HK-2 (cell line): ENCODE data around the gene ENTPD1.
"Not testable (repeated sequence)": the region's sequence is repeated elsewhere in the genome, so short reads cannot be mapped to it uniquely, and the experiment has no call there.

Source experiments
- DNase-seq: peaks from one replicate; pipeline ENCODE4 v3.0.0-alpha.2; 2018; ENCODE audit not compliant: unreplicated experiment

Gene ENTPD1

DNA sequence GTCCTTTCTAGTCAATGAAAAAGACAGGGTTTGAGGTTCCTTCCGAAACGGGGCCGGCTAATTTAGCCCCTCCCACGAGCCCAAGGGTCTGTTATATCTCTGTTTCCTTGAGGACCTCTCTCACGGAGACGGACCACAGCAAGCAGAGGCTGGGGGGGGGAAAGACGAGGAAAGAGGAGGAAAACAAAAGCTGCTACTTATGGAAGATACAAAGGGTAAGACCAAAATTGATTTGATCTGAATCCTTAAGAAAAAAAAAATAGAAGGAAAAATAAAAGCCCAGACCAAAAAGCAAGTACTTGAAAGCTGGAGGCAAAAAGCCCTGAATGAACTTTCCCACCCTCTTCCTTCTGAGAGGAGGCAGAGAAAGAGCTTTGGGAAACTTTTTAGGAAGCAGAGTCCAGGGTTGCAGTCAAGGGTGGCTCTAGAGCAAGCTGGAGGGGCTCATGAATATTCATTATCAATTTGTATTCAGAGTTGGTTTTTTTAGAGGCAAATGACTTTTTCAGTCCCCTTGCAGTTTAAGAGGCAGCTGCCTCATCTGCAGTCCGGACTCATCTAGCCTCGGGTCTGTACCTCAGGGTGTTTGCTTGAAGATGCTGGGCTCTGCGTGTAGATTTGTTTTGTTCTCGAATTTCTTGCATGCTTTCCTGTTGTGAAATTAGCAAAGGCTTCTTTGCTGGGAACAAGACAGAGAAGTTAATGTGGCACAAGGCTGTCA lies at the start of gene ENTPD1:
ENTPD1 (plus strand) TSS at position 123 of the 721 bp plus-strand sequence; CDS start at position 200, 77 bp downstream.
- DNase-seq, result no peak

DNA sequence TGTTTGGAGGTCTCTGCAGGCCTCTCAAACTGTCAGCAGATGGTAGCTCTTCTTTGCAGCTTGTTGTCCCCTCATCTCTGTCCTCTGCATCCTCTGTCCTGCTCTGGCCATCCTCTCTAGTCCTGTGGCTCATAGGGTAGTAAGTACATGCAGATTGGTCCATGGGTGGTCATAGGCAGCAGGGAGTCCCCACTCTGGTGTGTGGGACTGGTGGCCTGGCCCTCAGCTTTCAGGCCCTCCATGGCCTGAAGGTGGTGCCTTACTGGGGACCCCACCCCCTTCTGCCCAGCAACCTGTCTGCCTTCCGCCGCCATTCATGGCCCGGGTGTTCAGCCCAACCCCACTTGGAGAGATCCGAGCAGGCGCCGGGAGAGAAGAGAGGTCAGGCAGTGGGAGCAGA lies 49.4 kb upstream of the ENTPD1 start:
- DNase-seq, result no peak

- DNase-seq, result no peak
Measured at GRCh38 chr10:95706990-95707389, 49.0 kb upstream of the ENTPD1 start.

DNA sequence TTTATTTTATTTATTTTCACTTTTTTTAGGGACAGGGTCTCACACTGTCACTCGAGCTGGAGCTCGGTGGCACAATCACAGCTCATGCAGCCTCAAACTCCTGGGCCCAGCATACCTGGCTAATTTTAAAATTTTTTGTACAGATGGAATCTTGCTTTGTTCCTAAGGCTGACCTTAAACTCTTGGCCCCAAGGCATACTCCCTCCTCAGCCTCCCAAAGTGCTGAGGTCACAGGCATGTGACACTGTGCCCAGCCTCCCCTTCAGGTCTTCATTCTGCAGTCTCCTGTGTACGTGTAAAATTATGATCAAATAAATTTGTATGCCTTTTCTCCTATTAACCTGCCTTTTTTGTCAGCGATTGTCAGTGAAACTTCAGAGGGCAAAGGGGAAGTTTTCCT lies 44.5 kb upstream of the ENTPD1 start:
- DNase-seq, result no peak

DNA sequence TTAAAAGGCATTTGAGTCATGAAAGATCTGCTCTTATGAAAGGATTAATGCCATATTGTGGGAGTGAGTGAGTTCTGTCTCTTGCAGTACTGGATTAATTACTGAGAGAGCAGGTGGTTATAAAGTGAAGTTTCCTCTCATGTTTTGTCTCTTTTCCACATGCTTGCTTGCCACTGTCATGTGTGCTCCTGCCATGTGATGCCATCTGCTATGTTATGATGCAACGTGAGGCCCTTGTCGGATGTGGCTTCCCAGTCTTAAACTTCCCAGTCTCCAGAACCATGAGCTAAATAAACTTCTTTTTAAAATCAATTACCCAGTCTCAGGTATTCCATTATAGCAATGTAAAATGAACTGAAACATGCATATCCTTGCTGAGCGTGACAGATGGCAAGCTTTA lies 39.5 kb upstream of the ENTPD1 start:
- DNase-seq, result no peak

DNA sequence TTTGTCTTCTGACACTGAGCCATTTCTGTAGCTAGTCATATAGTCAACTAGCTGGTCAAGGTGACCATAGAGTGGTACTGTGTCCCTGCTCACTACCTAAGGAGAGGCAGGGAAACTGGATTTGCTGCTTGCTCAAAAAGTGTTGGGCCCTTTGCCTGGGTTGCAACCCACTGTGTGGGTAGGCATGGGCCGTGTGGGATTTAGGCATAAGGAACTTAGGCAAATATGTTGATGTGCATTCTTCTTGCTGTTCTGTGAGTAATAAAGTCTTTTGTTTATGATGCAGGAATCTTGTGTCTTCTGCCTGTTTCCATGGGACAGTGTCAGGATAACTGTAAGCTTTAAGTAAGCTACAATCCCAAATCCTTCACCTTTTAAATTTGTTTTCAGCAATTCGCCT lies 39.1 kb upstream of the ENTPD1 start:
- DNase-seq, result no peak

- not testable (repeated sequence) for DNase-seq
Measured at GRCh38 chr10:95720745-95721144, 35.2 kb upstream of the ENTPD1 start.

DNA sequence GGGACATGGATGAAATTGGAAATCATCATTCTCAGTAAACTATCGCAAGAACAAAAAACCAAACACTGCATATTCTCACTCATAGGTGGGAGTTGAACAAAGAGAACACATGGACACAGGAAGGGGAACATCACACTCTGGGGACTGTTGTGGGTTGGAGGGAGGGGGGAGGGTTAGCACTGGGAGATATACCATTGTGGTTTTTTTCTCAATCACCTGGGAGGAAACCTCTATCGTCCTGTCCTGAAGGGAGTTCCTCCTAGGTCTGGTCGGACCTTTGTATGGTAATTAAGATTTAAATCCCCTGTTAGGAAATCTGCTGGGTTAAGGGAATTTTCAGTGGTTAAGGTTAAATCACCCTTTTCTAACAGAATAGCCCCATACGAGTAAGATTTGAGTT lies 33.5 kb upstream of the ENTPD1 start:
- DNase-seq, result not testable (repeated sequence)

DNA sequence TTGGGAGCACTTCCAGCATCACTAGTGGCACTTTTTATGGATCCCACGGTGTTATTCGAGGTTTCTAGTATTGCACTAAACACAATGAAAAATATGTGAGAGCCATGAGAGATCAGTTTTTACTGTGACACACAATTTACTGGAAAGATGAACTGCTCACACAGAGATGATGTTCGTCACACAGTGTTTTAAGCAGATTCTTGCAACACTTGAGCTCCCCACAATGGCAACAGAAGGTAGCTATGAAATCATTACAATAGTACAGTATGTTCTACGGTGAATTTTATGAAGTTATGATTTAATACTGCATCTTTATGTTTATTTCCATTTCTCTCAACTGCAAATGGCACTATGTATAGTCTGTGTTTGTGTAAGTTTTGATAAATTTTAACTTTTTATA lies 27.4 kb upstream of the ENTPD1 start:
- no peak for DNase-seq

DNA sequence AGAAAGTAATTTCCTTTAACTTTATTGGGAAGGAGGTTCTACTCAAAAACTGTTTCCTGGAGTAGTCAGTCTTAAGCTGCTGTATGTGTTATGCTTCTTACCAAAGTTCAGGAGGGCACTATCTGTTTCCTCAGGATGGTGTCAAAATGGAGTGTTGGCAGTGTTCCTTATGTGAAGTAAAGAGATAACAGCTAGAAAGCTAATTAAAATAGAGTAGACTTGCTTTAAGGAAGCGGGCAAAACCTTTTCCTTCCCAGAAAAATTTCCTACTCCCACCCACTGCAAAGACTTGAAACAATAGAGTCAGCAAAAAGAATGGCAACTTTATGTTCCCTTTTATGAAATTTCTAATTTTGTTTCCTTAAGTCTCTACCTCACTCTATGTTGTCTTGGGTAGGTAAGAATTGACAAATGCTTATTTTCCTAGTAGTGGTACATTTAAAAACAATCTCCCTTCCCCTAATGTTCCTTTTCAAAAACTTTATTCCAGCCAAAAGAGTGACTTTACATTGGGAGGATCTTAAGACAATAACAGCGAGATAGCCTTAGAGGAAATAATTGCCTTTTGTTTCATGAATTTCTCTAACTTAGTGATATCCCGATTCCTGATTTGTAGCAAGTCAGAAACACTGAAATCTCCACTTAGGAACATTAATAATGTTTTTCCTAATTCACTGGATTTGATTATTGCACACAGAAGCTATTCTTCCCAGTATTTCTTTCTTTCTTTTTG lies 26.5 kb upstream of the ENTPD1 start:
- no peak for DNase-seq

- DNase-seq, result no peak
Measured at GRCh38 chr10:95730233-95730632, 25.7 kb upstream of the ENTPD1 start.

- DNase-seq, result not testable (repeated sequence)
Measured at GRCh38 chr10:95732907-95733306, 23.1 kb upstream of the ENTPD1 start.

- DNase-seq, result no peak
Measured at GRCh38 chr10:95739056-95739455, 16.9 kb upstream of the ENTPD1 start.

DNA sequence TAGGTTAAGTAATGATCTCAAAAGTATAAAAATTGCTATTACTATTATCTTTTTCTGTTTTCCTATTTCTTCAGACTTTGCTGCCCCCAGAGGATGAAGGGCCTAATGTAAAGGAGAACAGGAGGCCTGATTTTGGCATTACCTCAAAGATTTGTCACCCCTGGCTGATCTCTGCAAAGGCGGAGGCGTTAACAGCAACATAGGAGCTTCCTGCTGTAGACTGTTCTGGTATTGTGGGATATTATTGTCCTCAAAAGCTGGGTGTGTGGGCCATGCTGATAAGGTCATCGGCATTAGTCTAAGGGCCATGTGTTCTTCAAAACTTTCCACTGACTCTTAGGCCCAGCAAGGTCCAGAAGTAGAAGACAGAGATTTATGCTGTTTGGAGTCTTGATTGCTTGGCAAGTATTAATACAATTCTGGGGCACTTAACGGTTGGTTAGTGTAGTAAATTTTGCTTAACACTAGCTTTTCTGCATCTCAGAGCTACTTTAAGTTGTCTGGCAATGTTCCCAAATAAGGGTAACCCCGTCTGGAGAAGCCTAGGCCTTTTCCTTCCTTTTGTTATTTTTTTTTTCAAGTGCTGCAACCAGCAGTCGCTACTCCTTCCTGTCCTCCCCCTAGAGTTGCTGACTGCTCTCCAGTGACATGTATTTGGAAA lies 14.0 kb upstream of the ENTPD1 start:
- no peak for DNase-seq

DNA sequence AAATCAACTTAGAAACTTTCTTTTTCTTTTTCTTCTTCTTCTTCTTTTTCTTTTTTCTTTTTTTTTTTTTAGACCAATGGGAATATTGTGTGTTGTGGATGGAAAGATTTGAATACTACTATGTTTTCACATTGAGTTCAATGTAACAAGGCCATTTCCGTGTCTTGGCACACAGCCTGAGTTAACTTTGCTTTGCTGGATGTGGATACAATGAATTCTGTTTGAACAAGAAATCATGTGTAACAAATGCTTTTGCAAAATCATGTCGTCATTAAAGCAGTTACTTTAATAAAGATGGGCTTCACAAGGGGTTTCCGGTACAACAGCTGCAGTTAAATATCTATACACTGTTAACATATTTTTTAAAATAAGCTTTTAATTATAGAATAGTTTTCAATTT lies 13.5 kb upstream of the ENTPD1 start:
- DNase-seq, result no peak

DNA sequence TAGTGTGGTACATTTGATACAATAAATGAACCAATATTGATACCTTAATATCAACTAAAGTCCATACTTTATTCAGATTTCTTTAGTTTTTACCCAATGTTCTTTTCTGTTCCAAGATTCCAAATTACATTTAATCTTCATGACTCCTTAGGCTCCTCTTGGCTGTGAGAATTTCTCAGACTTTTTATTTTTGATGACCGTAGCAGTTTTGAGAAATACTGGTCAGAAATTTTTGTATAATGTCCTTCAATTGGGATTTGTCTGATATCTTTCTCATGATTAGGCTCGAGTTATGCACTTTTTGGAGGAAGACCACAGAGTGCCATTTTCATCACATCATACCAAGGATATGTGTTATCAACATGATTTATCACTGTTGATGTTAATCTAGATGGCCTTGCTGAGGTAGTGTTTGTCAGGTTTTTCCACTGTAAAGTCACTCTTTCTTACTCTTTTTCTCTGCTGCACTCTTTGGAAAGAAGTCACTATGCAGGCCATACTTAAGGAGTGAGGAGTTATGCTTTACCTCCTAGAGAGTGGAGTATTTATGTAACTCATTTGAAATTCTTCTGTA lies 12.9 kb upstream of the ENTPD1 start:
- DNase-seq, result no peak

- DNase-seq, result no peak
Measured at GRCh38 chr10:95745501-95745900, 10.5 kb upstream of the ENTPD1 start.

GRCh38 chr10:95748349-95748748 lies 7.6 kb upstream of the ENTPD1 start:
- DNase-seq, result no peak

DNA sequence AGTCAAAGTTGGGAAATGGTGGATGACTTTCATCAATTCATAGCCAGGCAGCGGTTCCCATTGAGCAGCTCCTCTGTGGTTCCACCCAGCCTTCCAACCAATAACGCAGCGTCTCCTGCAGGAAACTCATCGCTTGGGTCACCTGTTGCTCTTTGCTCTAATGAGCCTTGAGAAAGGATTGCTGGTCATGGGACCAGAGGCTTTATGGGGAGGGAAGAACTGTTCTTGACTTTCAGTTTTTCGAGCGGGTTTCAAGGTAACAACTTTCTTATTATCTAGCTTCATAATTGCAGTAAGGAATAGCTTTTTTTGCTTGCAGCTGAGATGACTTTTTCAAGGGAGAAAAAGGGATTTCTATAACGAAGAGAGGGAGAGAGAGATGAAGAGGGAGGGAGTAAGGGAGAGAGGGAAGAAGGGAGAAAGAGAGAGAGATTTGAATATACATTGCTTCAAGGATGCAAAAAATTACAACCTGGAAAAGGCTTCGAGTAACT lies 405 bp upstream of the ENTPD1 start:
- no peak for DNase-seq

DNA sequence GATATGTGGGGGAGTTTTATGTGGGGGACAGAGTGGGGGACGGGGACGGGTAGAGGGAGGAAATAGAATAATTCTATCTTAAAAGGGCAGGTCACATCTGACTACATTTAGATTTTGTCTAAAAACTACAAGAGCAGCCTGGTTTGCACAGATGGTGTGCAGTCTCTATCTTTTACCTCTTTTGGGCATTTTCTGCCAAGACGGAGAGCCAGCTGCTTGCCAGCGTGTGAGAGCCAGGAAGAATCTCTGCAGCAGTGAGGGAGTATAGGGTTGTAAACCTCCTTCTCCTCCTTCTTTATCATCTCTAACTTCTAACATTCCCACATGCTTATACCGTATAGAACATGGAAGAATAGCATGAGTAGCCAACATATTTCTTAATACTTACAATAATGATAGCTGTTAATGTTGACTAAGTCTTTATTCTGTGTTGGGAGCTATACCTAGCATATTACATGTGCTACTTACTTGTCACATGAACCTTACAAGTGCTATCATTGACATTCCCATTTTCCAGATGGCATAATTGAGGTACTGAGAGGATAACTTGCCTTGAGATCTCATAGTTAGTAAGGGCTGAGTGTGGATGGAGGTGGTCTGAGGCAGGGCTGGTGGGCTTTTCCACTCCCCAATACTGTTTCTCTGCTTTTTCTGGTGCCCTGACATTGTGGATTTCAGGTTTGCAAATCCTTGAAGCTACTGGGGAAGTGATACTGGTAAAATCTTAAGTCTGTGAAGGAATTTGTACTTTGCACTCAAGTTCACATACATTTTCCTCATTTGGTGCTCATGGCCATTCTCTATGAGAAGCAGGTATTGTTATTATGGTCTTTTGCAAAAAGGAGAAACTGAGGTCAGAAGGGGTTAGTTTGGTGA lies 1.1 kb downstream of the ENTPD1 start:
- no peak for DNase-seq

DNA sequence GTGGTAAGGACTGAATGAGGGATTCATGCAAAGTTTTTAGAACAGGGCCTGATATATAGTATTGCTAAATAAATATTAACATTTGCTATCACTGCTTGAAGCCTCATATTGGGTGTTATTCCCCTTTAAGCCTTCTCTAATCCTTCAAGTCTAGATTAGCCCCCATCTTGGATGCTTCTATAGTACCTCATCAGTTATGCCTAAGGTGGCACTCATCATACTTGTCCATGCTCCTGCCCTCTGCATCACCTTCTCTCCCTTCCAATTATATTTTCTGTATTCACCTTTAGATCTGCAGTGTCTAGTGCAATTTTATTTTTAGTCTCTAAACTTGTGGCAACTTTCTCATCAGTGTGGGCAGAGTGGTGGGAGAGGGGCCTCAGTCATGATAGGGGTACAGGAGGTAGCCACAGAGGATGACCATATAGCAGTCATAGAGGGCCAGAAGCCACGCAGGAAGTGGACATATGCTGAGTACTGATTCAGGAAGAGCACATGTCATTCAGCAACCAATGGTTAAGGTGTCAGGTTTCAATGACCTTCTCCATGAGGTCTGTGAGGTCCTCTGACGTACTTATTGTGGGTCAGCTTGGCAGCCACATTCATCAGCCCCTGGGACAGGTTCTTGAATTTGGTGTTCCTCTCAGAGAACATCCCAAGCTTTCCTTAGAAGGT lies 2.5 kb downstream of the ENTPD1 start:
- no peak for DNase-seq
